Measurements from ENCODE around the gene ZFR2. TPM values are rescaled to one million over a fixed set of nuclear protein-coding genes. Genes with fewer than 3 reads are reported as not detected.

Gene ZFR2
- total and polyA plus RNA-seq, 10 of the 15 experiments (the other 5 are each of a cell fraction or from before 2014, with no cell fraction given), result 0.18 TPM; not detected in 9

DNA sequence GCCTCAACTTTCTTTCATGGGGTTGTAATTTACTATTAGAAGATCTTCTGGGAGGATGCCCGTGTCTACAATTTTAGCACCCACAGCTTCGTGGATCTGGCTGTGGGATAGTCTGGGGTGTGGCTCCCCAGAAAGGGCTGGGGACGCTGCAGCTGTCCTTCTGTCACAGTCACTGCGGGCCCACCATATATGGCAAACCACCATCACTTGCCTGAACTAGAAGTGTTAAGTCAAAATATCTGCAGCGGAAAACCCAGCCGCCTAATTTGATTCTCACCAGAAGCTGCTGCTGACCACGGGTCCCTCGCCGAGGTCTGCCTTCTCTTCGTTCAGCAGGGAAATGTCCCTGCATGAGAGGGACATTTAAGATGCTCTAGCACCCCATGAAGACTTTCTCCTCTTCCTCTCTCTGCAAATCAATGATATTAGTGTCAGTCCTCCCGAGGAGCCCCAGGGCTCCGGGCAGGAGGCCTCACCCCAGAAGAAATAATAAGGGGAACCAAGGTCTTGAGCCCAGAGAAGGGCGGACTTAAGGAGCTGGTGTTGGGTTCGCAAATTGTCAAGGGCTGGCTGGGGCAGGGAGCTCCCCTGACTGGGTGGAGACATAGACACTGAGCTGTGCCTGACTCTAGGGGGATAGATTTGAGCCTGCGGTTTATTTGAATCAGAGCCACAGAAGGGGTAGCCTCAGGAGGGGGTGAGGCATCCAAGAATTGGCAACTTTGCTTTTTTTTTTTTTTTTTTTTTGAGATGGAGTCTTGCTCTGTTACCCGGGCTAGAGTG lies 79.7 kb downstream of the ZFR2 start:
- Histone ChIP-seq H2AFZ (ENCODE audit: control insufficient read depth, low read depth, low read length) (no peak overlapping the region), H3K27me3 (replicated peaks in 1 of 2; ENCODE audit: control insufficient read depth in 2 of 2, insufficient read depth in 2 of 2, low read length in 1 of 2) (no peaks in the 10 kb centered on the region; a peak in 1 of 4 replicates), H3K27ac (ENCODE audit: control insufficient read depth, insufficient read depth) (no peak overlapping the region), H3K4me3 (no peak overlapping the region), H3K9ac (ENCODE audit: control insufficient read depth, insufficient read depth, low read length) (no peak overlapping the region), H3K79me2 (ENCODE audit: control insufficient read depth, insufficient read depth, low read length) (no peaks in the 10 kb centered on the region), H4K20me1 (ENCODE audit: control insufficient read depth, insufficient read depth) (no peaks in the 10 kb centered on the region), H3K4me1 (ENCODE audit: control insufficient read depth, insufficient read depth, low read length) (no peaks in the 10 kb centered on the region), H3K9me3 (replicated peaks; ENCODE audit: control insufficient read depth, insufficient read depth, low read length) (no peaks in the 10 kb centered on the region; the same call in 2 of the 3 replicates), H3K4me2 (ENCODE audit: control insufficient read depth, insufficient read depth) (no peak overlapping the region), H3K36me3 (ENCODE audit: control insufficient read depth in 2 of 2, insufficient read depth in 2 of 2, low read length in 1 of 2) (no peaks in the 10 kb centered on the region)
- SMC1A ChIA-PET (ENCODE audit: uncharacterized antibody, unreplicated experiment), result interaction anchor here (0.7 kb wide), 1 partner anchor 28 kb away, joined by 5 read pairs; no protein-coding TSS in a partner anchor
- RAD21 ChIA-PET (ENCODE audit: unreplicated experiment), result no interaction called here
- BruUV-seq (replicated peaks), result no TSS peak
- ATAC-seq (no peak), DNase-seq (ENCODE audit: low read depth, low spot score) (no peak), FAIRE-seq (no peak)
- TF ChIP-seq BCL11A (IDR thresholded peaks at IDR 0.05; ENCODE audit: low read depth, low read length) (no peak), CHD4 (IDR thresholded peaks at IDR 0.05) (no peak), KLF5 (IDR thresholded peaks at IDR 0.05; ENCODE audit: partially characterized antibody) (no peak), SMAD1 (IDR thresholded peaks at IDR 0.05; ENCODE audit: low read depth, partially characterized antibody) (no peak), RBBP5 (conservative IDR thresholded peaks at IDR 0.05) (no peak), EGR1 (IDR thresholded peaks at IDR 0.05; ENCODE audit: borderline replicate concordance in 1 of 2, low read depth in 2 of 2, low read length in 2 of 2) (no peak), STAT1 (conservative IDR thresholded peaks at IDR 0.05) (no peak), NFXL1 (IDR thresholded peaks at IDR 0.05; ENCODE audit: borderline replicate concordance) (no peak)
- TF ChIP-seq, protein P1, sequence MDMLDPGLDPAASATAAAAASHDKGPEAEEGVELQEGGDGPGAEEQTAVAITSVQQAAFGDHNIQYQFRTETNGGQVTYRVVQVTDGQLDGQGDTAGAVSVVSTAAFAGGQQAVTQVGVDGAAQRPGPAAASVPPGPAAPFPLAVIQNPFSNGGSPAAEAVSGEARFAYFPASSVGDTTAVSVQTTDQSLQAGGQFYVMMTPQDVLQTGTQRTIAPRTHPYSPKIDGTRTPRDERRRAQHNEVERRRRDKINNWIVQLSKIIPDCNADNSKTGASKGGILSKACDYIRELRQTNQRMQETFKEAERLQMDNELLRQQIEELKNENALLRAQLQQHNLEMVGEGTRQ (IDR thresholded peaks at IDR 0.05; ENCODE audit: borderline replicate concordance, low read depth, low read length), result no peak
- TF ChIP-seq, protein P2, sequence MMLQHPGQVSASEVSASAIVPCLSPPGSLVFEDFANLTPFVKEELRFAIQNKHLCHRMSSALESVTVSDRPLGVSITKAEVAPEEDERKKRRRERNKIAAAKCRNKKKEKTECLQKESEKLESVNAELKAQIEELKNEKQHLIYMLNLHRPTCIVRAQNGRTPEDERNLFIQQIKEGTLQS (IDR thresholded peaks at IDR 0.05; ENCODE audit: borderline replicate concordance, extremely low read depth, low read depth, low read length), result no peak
- TF ChIP-seq, protein P3, sequence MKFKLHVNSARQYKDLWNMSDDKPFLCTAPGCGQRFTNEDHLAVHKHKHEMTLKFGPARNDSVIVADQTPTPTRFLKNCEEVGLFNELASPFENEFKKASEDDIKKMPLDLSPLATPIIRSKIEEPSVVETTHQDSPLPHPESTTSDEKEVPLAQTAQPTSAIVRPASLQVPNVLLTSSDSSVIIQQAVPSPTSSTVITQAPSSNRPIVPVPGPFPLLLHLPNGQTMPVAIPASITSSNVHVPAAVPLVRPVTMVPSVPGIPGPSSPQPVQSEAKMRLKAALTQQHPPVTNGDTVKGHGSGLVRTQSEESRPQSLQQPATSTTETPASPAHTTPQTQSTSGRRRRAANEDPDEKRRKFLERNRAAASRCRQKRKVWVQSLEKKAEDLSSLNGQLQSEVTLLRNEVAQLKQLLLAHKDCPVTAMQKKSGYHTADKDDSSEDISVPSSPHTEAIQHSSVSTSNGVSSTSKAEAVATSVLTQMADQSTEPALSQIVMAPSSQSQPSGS (IDR thresholded peaks at IDR 0.05; ENCODE audit: low read length), result no peak
- TF ChIP-seq, protein P4, sequence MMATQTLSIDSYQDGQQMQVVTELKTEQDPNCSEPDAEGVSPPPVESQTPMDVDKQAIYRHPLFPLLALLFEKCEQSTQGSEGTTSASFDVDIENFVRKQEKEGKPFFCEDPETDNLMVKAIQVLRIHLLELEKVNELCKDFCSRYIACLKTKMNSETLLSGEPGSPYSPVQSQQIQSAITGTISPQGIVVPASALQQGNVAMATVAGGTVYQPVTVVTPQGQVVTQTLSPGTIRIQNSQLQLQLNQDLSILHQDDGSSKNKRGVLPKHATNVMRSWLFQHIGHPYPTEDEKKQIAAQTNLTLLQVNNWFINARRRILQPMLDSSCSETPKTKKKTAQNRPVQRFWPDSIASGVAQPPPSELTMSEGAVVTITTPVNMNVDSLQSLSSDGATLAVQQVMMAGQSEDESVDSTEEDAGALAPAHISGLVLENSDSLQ (IDR thresholded peaks at IDR 0.05), result no peak
- 34% methylated on average over 15 of the region's 16 CpGs for WGBS (ENCODE audit: insufficient coverage, insufficient replicate concordance, low lambda C conversion rate, missing lambda C conversion rate)
- in situ Hi-C loops (cut with MboI), result no loop called here
- CTCF ChIA-PET, result interaction anchor here (0.6 kb wide), 1 partner anchor 357 kb away, joined by 3 read pairs; no protein-coding TSS in a partner anchor
- intact Hi-C loops (cut with micrococcal nuclease; ENCODE audit: unreplicated experiment), result no loop called here
- POLR2A ChIA-PET, result no interaction called here
